ENCODE results near the gene MRPS22.

Gene MRPS22

DNA sequence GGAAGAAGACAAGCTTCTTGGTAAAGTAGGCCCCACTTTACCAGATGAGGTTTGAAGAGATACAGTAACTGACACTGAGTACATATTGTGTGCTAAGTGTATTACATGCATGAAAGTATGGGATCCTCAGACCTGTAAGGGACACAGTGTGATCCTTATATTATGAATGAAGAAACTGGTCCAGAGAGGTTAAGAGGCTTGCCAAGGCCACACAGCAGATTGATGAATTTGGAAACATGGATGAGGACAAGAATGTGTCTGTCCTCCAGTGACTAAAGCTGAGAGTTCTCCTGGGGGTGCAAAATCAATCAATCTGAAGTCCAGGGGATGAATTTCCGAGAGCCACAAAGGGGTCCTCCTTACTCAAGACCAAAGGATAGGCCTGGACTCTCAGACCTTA lies 31.4 kb upstream of the MRPS22 start:
- Histone ChIP-seq H3K36me3 (replicated peaks) (no peaks in the 10 kb centered on the region), H3K27ac (no peak overlapping the region), H3K4me3 (ENCODE audit: low read depth, low read length) (no peak overlapping the region), H3K27me3 (replicated peaks) (no peaks in the 10 kb centered on the region)
- DNase-seq = no peak
- in situ Hi-C loops (cut with HindIII; ENCODE audit: low pct_ligation_motif_present, low sequenced_read_pairs) = loop anchor here (10.0 to 25.0 kb wide), 2 partner anchors 198 to 375 kb away; partner anchors contain the start of genes FOXL2 and FOXL2NB
- TF ChIP-seq, protein P1, sequence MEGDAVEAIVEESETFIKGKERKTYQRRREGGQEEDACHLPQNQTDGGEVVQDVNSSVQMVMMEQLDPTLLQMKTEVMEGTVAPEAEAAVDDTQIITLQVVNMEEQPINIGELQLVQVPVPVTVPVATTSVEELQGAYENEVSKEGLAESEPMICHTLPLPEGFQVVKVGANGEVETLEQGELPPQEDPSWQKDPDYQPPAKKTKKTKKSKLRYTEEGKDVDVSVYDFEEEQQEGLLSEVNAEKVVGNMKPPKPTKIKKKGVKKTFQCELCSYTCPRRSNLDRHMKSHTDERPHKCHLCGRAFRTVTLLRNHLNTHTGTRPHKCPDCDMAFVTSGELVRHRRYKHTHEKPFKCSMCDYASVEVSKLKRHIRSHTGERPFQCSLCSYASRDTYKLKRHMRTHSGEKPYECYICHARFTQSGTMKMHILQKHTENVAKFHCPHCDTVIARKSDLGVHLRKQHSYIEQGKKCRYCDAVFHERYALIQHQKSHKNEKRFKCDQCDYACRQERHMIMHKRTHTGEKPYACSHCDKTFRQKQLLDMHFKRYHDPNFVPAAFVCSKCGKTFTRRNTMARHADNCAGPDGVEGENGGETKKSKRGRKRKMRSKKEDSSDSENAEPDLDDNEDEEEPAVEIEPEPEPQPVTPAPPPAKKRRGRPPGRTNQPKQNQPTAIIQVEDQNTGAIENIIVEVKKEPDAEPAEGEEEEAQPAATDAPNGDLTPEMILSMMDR (IDR thresholded peaks at IDR 0.05; ENCODE audit: low read depth, low read length, missing control alignments) = no peak

DNA sequence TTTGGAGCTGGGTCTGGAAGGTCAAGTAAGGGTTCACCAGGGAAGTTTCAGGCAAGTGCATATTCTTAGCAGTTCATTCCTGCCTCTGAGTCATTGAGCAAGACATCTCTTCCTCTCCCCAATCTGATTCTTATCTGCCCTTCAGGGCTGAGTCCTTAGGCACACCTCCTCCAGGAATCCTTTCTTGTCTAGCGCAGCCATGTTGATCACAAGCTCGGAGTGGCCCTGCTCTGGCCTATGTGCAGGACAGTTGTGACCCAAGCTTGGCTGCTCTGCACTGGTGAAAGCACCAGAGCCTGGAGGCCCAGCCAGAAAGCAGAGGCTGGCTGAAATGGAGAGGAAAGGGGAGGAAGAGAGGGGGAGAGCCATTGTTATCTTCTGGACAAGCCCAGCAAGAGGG lies 30.9 kb upstream of the MRPS22 start:
- no peaks in the 10 kb centered on the region for H3K36me3 ChIP-seq (replicated peaks)
- no peak overlapping the region for H3K27ac ChIP-seq
- no peak overlapping the region for H3K4me3 ChIP-seq (ENCODE audit: low read depth, low read length)
- in situ Hi-C loops (cut with HindIII; ENCODE audit: low pct_ligation_motif_present, low sequenced_read_pairs) = loop anchor here (10.0 to 25.0 kb wide), 2 partner anchors 198 to 376 kb away; partner anchors contain the start of genes FOXL2 and FOXL2NB
- peak; percentile 54 for DNase-seq
- H3K27me3 ChIP-seq (replicated peaks) = no peaks in the 10 kb centered on the region
- TF ChIP-seq, protein P1 (IDR thresholded peaks at IDR 0.05; ENCODE audit: low read depth, low read length, missing control alignments) = no peak

DNA sequence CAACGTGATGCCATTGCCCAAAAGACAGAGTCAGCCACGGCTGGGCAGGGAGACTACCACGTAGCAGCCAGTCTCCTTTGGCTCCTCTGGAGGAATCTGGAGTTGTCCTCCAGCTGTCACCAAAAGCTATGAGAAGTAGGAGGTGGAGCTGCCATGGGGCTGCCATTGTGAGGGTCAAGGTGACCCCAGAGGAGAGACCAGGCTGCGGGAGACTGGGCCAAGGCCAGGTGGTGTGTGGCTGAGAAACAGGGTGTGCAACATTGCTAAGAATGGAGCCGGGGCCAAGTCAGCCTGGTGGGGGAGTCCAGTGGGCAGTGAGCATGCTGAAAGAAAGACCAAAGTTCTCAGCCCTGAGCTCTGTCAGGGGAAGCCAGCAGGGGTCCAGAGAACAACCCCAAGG lies 29.9 kb upstream of the MRPS22 start:
- H3K36me3 ChIP-seq (replicated peaks) = no peaks in the 10 kb centered on the region
- in situ Hi-C loops (cut with HindIII; ENCODE audit: low pct_ligation_motif_present, low sequenced_read_pairs) = loop anchor here (10.0 to 25.0 kb wide), 2 partner anchors 199 to 377 kb away; partner anchors contain the start of genes FOXL2 and FOXL2NB
- H3K4me3 ChIP-seq (ENCODE audit: low read depth, low read length) = no peak overlapping the region
- DNase-seq = no peak
- H3K27me3 ChIP-seq (replicated peaks) = no peaks in the 10 kb centered on the region
- TF ChIP-seq, protein P1 (IDR thresholded peaks at IDR 0.05; ENCODE audit: low read depth, low read length, missing control alignments) = no peak
- no peak overlapping the region for H3K27ac ChIP-seq

- H3K27me3 ChIP-seq (replicated peaks) = no peaks in the 10 kb centered on the region
- H3K36me3 ChIP-seq (replicated peaks) = no peaks in the 10 kb centered on the region
- no peak overlapping the region for H3K27ac ChIP-seq
- H3K4me3 ChIP-seq (ENCODE audit: low read depth, low read length) = no peak overlapping the region
- in situ Hi-C loops (cut with HindIII; ENCODE audit: low pct_ligation_motif_present, low sequenced_read_pairs) = loop anchor here (10.0 to 25.0 kb wide), 2 partner anchors 202 to 380 kb away; partner anchors contain the start of genes FOXL2 and FOXL2NB
- no peak for DNase-seq
- TF ChIP-seq, protein P1 (IDR thresholded peaks at IDR 0.05; ENCODE audit: low read depth, low read length, missing control alignments) = no peak
Observed at GRCh38 chr3:139317215-139317614, 26.6 kb upstream of the MRPS22 start.

- H3K4me3 ChIP-seq (ENCODE audit: low read depth, low read length) = no peak overlapping the region
- no peaks in the 10 kb centered on the region for H3K27me3 ChIP-seq (replicated peaks)
- in situ Hi-C loops (cut with HindIII; ENCODE audit: low pct_ligation_motif_present, low sequenced_read_pairs) = loop anchor here (10.0 to 25.0 kb wide), 2 partner anchors 203 to 381 kb away; partner anchors contain the start of genes FOXL2 and FOXL2NB
- TF ChIP-seq, protein P1 (IDR thresholded peaks at IDR 0.05; ENCODE audit: low read depth, low read length, missing control alignments) = no peak
- H3K36me3 ChIP-seq (replicated peaks) = no peaks in the 10 kb centered on the region
- DNase-seq = no peak
- H3K27ac ChIP-seq = no peak overlapping the region
Observed at GRCh38 chr3:139317660-139318430, 26.0 kb upstream of the MRPS22 start.
